Epithelial cell of esophagus (primary cell): ENCODE data around the gene SH2D6.
"Not testable (repeated sequence)": the region's sequence is repeated elsewhere in the genome, so short reads cannot be mapped to it uniquely, and the experiment has no call there.

Experiments
- DNase-seq: peaks from one replicate; pipeline ENCODE4 v3.0.0; 2010; ENCODE audit warnings: low read depth
- H3K4me3 ChIP-seq: 2 replicates; pipeline ENCODE4 v1.5.1; 2011; ENCODE audit warnings: mild to moderate bottlenecking, low read length, control low read depth
- CTCF ChIP-seq: IDR thresholded peaks from 2 replicates; pipeline ENCODE4 v1.5.1; 2011; ENCODE audit warnings: low read depth, mild to moderate bottlenecking, low read length, control low read depth, inconsistent platforms; ENCODE audit not compliant: insufficient read depth; ENCODE audit errors: missing control alignments

SH2D6 gene

DNA sequence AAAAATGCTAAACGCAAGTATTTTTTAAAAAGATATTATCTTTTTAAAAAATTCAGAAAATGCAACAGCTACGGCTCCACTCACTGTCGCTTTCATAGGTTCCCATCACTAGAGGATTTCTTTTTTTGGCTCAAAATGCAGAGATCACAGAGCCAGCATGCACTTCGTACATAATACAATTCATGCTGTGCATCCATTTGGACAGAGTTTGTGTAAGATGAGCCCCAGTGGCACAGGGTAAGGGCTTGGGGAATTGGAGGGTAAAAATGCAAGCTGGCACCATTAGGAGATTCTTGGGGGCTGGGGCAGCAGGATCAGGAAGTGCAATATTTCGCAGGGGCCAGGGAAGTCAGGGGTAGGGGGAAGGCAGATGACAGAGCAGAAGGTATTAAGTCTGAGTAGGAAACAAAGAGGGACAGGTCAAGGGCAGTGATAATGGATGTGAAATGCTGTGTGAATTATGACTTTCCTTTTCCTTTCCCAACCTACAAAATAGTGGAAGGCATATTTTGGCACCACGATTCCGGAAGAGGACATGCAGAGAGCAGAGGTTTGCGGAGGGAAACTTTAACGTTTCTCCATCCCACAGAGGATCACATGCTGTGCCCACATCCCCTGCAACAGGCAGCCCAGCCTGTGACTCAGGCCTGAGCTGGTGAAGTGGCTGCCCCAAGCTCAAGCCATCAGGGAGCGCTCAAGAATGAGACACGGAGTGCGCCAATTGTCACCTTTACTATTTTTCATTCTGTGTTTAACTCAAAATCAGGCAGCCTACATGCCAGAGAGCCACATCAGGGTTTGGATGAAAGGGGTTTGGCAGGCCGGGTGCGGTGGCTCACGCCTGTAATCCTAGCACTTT, 13.1 kb upstream of the SH2D6 start:
- H3K4me3 ChIP-seq, result no peak overlapping the region
- no peak for TF ChIP-seq CTCF
- DNase-seq, result no peak

- H3K4me3 ChIP-seq, result peak within 1 kb of the TSS; percentile 27
- DNase-seq, result peak; percentile 70
- TF ChIP-seq CTCF, result no peak
Measured at GRCh38 chr2:85409845-85410583, 8.5 kb upstream of the SH2D6 start, which contains the start of gene CAPG. CAPG (minus strand) TSS chr2:85410366; CDS start chr2:85402145, 8,221 bp downstream.

DNA sequence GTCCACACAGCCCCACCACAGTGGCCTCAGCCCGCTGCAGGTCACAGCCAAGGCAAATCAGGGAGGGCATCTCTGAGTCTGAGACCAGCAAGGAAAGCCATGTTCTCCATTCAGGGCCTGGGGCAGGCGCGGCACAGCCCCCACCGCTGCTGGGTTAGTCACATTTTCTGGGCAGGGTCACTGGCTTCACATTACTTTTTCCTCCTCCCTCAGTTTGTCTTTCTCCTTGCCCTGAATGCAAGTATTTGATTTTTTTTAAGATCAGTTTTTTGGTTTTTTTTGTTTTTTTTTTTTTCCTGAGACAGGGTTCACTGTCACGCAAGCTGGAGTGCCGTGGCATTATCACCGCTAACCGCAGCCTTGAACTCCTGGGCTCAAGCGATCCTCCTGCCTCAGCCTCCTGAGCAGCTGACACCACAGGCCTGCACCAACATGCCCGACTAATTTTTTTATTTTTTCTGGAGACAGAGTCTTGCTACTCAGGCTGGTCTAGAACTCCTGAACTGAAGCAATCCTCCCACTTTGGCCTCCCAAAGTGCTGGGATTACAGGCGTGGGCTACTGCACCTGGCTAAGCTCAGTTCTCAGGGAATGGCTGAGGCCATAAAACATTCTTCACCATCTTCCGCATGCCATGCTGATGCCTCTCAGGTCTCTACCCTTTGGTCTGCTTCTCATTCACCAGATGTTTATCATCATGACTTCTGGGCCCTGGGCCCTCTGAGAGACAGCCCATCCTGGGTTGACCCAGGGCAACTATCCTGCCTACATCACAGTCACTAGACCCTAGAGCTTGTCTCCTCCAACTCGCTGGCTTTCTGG, 7.7 kb upstream of the SH2D6 start:
- peak; percentile 51 for DNase-seq
- H3K4me3 ChIP-seq, result no peak overlapping the region

DNA sequence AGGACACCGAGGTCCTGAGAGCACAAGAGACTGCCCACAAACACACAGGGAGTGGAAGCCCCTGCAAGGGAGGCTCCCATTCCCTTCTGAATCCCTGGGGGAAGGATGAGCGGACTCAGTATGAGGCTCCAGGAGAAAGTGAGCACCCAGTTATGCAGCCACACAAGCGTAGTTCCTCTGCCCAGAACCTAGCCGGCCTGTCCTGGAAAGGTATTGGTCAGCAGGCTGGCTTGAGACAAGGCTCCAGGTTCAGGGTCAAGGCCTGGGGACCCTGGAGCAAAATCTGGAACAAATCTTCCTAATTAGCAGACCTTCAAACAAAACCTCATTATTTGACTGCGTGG, 7.1 kb upstream of the SH2D6 start:
- no peak for TF ChIP-seq CTCF
- no peak overlapping the region for H3K4me3 ChIP-seq
- no peak for DNase-seq

More for the DNA sequence above, 7.7 kb upstream of the SH2D6 start:
- TF ChIP-seq CTCF, result no peak

GRCh38 chr2:85413592-85414420, 4.7 kb upstream of the SH2D6 start:
- peak overlapping the region; percentile 66 for H3K4me3 ChIP-seq
- peak; percentile 71 for DNase-seq

GRCh38 chr2:85414421-85414759, 4.1 kb upstream of the SH2D6 start:
- H3K4me3 ChIP-seq, DNase-seq: not testable (repeated sequence)

More at GRCh38 chr2:85413592-85414420, 4.7 kb upstream of the SH2D6 start:
- TF ChIP-seq CTCF, result no peak
